OCI-LY7 (cell line): Measurements from ENCODE around the gene F13A1. TPM values are rescaled to one million over a fixed set of nuclear protein-coding genes. Genes with fewer than 3 reads are reported as not detected.

ENCODE experiments used
- BruUV-seq: library from RNA; stranded (reverse); fragments of 400-500 nt; replicated peaks from 2 replicates; lab custom pipeline; 2021; lab: Mats Ljungman, UMichigan
- CTCF ChIA-PET: fragments of 300-600 bp; sonication (Branson Sonifier 250); formaldehyde crosslinking; loops from one replicate; lab custom pipeline; 2022; ENCODE audit warnings: antibody characterized with exemption; ENCODE audit not compliant: unreplicated experiment; lab: Charles Lee
- POLR2A ChIA-PET: fragments of 300-600 bp; sonication (Branson Sonifier 250); formaldehyde crosslinking; loops from one replicate; lab custom pipeline; 2022; ENCODE audit warnings: antibody characterized with exemption; lab: Charles Lee
- DNase-seq: peaks from one replicate; pipeline ENCODE4 v3.0.0-alpha.2; 2015; ENCODE audit warnings: low spot score
- H2AFZ ChIP-seq: fragments of 200-600 bp; sonication (generic), shearing (Covaris generic); 2 replicates; pipeline ENCODE4 v1.6.1; 2014; ENCODE audit warnings: mild to moderate bottlenecking, antibody characterized with exemption, low read length, moderate library complexity
- H3K27ac ChIP-seq: fragments of 200-600 bp; sonication (generic); 2 replicates; pipeline ENCODE4 v1.5.1; 2014; ENCODE audit warnings: mixed run types, low read depth, mild to moderate bottlenecking, moderate library complexity, low read length, inconsistent platforms; ENCODE audit not compliant: poor library complexity, severe bottlenecking
- H3K36me3 ChIP-seq: fragments of 200-600 bp; sonication (generic); 2 replicates; pipeline ENCODE4 v1.6.1; 2014; ENCODE audit warnings: mild to moderate bottlenecking, antibody characterized with exemption, low read length, moderate library complexity, mixed read lengths; ENCODE audit not compliant: insufficient read depth
- H3K4me1 ChIP-seq: fragments of 200-600 bp; sonication (generic); 2 replicates; pipeline ENCODE4 v1.5.1; 2014; ENCODE audit warnings: mild to moderate bottlenecking, low read length; ENCODE audit not compliant: insufficient read depth, poor library complexity, severe bottlenecking
- H3K4me2 ChIP-seq: fragments of 200-600 bp; sonication (generic); 2 replicates; pipeline ENCODE4 v1.6.1; 2014; ENCODE audit warnings: mild to moderate bottlenecking, low read length
- H3K4me3 ChIP-seq: fragments of 200-600 bp; sonication (generic); 2 replicates; pipeline ENCODE4 v1.5.1; 2014; ENCODE audit warnings: mild to moderate bottlenecking, low read depth, low read length; ENCODE audit not compliant: poor library complexity, severe bottlenecking
- H3K79me2 ChIP-seq: fragments of 200-600 bp; sonication (generic); 2 replicates; pipeline ENCODE4 v1.6.1; 2016; ENCODE audit warnings: low read depth, mild to moderate bottlenecking, low read length, moderate library complexity, mixed read lengths; ENCODE audit not compliant: insufficient read depth
- H3K9me2 ChIP-seq: fragments of 200-600 bp; sonication (generic); 2 replicates; pipeline ENCODE4 v1.6.1; 2016; ENCODE audit warnings: mild to moderate bottlenecking, low read length, mixed read lengths; ENCODE audit not compliant: insufficient read depth
- H3K9me3 ChIP-seq: fragments of 200-600 bp; sonication (generic); 2 replicates; pipeline ENCODE4 v1.6.1; 2014; ENCODE audit warnings: mild to moderate bottlenecking, mixed run types, low read length, mixed read lengths
- H4K20me1 ChIP-seq: fragments of 200-600 bp; sonication (generic); 2 replicates; pipeline ENCODE4 v1.6.1; 2014; ENCODE audit warnings: mild to moderate bottlenecking, antibody characterized with exemption, low read length, moderate library complexity, mixed read lengths; ENCODE audit not compliant: insufficient read depth
- CTCF ChIP-seq: fragments of 200-600 bp; sonication (generic); conservative IDR thresholded peaks from 2 replicates; pipeline ENCODE4 v1.5.1; 2014; ENCODE audit warnings: mild to moderate bottlenecking, antibody characterized with exemption, low read length, moderate library complexity, mixed read lengths
- EZH2phosphoT487 ChIP-seq: fragments of 200-600 bp; sonication (generic); IDR thresholded peaks from 2 replicates; pipeline ENCODE4 v1.6.1; 2018; ENCODE audit warnings: low read depth, borderline replicate concordance, mild to moderate bottlenecking, mixed run types, antibody characterized with exemption, low read length, moderate library complexity, mixed read lengths
- intact Hi-C: fragments of 100-400 bp; cut with micrococcal nuclease; formaldehyde crosslinking; loops from one replicate; pipeline ENCODE4 v1.10.0; 2022; ENCODE audit not compliant: unreplicated experiment
- total RNA-seq, 2 experiments: library from RNA; depleted of rRNA in 1 of 2; stranded (reverse); fragments of >200 nt in 1 of 2; shearing (Covaris generic) in 1 of 2; gene quantifications; 2 replicates each; pipeline ENCODE4 v1.2.3, GENCODE V29; 2014 to 2022

The F13A1 gene
- total RNA-seq, 2 experiments from 2014 or later = 0.13 to 0.63 TPM

GRCh38 chr6:6235786-6236185, 84.7 kb downstream of the F13A1 start:
- no peaks in the 10 kb centered on the region for H3K36me3 ChIP-seq
- intact Hi-C loops = no loop called here
- ChIA-PET CTCF (interaction anchor here (1.2 kb wide), 1 partner anchor 12 kb away, joined by 4 read pairs; no protein-coding TSS in a partner anchor), POLR2A (interaction anchor here (1.0 kb wide), 1 partner anchor 171 kb away, joined by 3 read pairs; no protein-coding TSS in a partner anchor)
- no peak overlapping the region for H3K4me3 ChIP-seq
- peak overlapping the region; percentile 35; the same call in 1 of the 2 replicates for H2AFZ ChIP-seq
- TF ChIP-seq EZH2phosphoT487 (no peak), CTCF (no peak)
- BruUV-seq = no TSS peak
- H3K4me1 ChIP-seq = peaks cover 6% of the 10 kb centered on the region
- no peaks in the 10 kb centered on the region for H3K9me2 ChIP-seq
- no peaks in the 10 kb centered on the region for H3K79me2 ChIP-seq
- no peak for DNase-seq
- no peak overlapping the region for H3K27ac ChIP-seq
- no peak overlapping the region for H3K4me2 ChIP-seq
- peaks cover 5% of the 10 kb centered on the region; the same call in 1 of the 2 replicates for H3K9me3 ChIP-seq
- no peaks in the 10 kb centered on the region for H4K20me1 ChIP-seq

GRCh38 chr6:6234963-6235362, 85.5 kb downstream of the F13A1 start:
- Histone ChIP-seq H4K20me1 (no peaks in the 10 kb centered on the region), H3K4me1 (peaks cover 13% of the 10 kb centered on the region), H3K9me3 (peaks cover 5% of the 10 kb centered on the region; the same call in 1 of the 2 replicates), H3K79me2 (no peaks in the 10 kb centered on the region), H3K27ac (no peak overlapping the region), H3K9me2 (no peaks in the 10 kb centered on the region), H3K4me3 (no peak overlapping the region), H3K4me2 (no peak overlapping the region), H3K36me3 (no peaks in the 10 kb centered on the region), H2AFZ (peak overlapping the region; percentile 35; the same call in 1 of the 2 replicates)
- intact Hi-C loops = no loop called here
- ChIA-PET POLR2A (interaction anchor here (1.2 kb wide), 1 partner anchor 11 kb away, joined by 4 read pairs; no protein-coding TSS in a partner anchor), CTCF (interaction anchor here (1.2 kb wide), 1 partner anchor 13 kb away, joined by 4 read pairs; no protein-coding TSS in a partner anchor)
- DNase-seq = no peak
- BruUV-seq = no TSS peak
- no peak for TF ChIP-seq EZH2phosphoT487
- TF ChIP-seq CTCF = no peak

GRCh38 chr6:6230286-6230685, 90.2 kb downstream of the F13A1 start:
- peak overlapping the region; percentile 28 for H3K4me2 ChIP-seq
- H3K4me3 ChIP-seq = peak overlapping the region; percentile 2
- H3K9me2 ChIP-seq = no peaks in the 10 kb centered on the region
- CTCF ChIA-PET = no interaction called here
- intact Hi-C loops = no loop called here
- no peaks in the 10 kb centered on the region for H4K20me1 ChIP-seq
- peak; percentile 44 for DNase-seq
- peaks cover 5% of the 10 kb centered on the region; the same call in 1 of the 2 replicates for H3K9me3 ChIP-seq
- H3K79me2 ChIP-seq = no peaks in the 10 kb centered on the region
- no peaks in the 10 kb centered on the region for H3K36me3 ChIP-seq
- POLR2A ChIA-PET = interaction anchor here (1.0 to 2.1 kb wide), 3 partner anchors 9 to 18 kb away, joined by 3 to 12 read pairs (median 9); no protein-coding TSS in a partner anchor
- TF ChIP-seq EZH2phosphoT487 (no peak), CTCF (no peak; the same call in 1 of the 2 replicates)
- H3K27ac ChIP-seq = no peak overlapping the region
- H2AFZ ChIP-seq = peak overlapping the region; percentile 80
- H3K4me1 ChIP-seq = peaks cover 15% of the 10 kb centered on the region
- no TSS peak for BruUV-seq
